Measurements from ENCODE around the gene CRP.

DNA sequence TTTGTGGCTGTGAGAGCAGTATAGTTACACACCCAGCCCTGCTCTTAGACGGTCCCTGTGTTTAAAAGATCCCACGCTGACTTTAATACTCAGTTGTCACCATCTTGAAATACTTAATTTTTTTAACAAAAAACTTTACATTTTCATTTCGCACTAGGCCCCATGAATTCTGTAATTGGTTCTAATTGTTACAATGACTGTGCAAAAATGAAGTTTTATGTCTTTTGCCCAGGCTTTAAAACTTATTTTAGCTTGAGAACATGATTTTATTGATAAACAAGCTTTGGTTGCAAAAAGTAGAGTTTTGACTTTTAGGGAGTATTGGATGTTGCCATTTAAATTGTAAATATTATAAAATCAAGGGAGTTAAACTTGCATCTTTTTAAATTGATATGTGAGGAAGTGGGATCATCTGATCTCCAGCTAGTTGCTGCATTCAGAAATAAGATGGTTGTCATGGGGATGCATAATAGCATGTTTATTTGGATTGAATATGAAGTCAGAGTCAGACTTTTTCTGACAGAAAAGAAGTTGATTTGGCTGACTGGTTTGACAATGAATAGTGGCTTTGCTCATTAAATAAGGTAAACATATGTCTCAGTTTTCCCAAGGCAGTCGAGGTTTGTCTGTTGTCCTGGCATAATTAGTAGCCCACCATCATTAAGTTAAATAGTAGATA is 23.0 kb upstream of the CRP start:
- TF ChIP-seq, protein P1, sequence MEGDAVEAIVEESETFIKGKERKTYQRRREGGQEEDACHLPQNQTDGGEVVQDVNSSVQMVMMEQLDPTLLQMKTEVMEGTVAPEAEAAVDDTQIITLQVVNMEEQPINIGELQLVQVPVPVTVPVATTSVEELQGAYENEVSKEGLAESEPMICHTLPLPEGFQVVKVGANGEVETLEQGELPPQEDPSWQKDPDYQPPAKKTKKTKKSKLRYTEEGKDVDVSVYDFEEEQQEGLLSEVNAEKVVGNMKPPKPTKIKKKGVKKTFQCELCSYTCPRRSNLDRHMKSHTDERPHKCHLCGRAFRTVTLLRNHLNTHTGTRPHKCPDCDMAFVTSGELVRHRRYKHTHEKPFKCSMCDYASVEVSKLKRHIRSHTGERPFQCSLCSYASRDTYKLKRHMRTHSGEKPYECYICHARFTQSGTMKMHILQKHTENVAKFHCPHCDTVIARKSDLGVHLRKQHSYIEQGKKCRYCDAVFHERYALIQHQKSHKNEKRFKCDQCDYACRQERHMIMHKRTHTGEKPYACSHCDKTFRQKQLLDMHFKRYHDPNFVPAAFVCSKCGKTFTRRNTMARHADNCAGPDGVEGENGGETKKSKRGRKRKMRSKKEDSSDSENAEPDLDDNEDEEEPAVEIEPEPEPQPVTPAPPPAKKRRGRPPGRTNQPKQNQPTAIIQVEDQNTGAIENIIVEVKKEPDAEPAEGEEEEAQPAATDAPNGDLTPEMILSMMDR (IDR thresholded peaks at IDR 0.05; ENCODE audit: poor library complexity): no peak
- TF ChIP-seq EZH2 (IDR thresholded peaks at IDR 0.05; ENCODE audit: borderline replicate concordance) (no peak), EZH2phosphoT487 (IDR thresholded peaks at IDR 0.05; ENCODE audit: low read depth, severe bottlenecking, unreplicated experiment) (no peak)

Measured in hepatocyte (in vitro differentiated cells).